B cell (primary cell): ENCODE results near the gene GGCX. TPM values are rescaled to one million over a fixed set of nuclear protein-coding genes. Genes with fewer than 3 reads are reported as not detected.

Experiments used
- ATAC-seq: fragments of 200-7000 bp; cut with Tn5 transposase; one replicate; pipeline ENCODE4 v1.10.0; 2021; ENCODE audit warnings: low read depth, mild to moderate bottlenecking, moderate number of reproducible peaks, moderate library complexity
- CTCF ChIA-PET: fragments of 350-600 bp; sonication (Branson Sonifier 250); formaldehyde crosslinking; loops from one replicate; lab custom pipeline; 2021; ENCODE audit warnings: antibody characterized with exemption, inconsistent platforms; lab: Charles Lee
- POLR2A ChIA-PET: fragments of 350-600 bp; sonication (Branson Sonifier 250); formaldehyde crosslinking; loops from one replicate; lab custom pipeline; 2021; ENCODE audit warnings: antibody characterized with exemption; lab: Charles Lee
- DNase-seq: peaks from one replicate; pipeline ENCODE4 v3.0.0; 2013
- H2AFZ ChIP-seq: 2 replicates; pipeline ENCODE4 v1.6.1; 2012; ENCODE audit warnings: mild to moderate bottlenecking, low read depth, low read length; ENCODE audit not compliant: insufficient read depth, poor library complexity, severe bottlenecking
- H3K27ac ChIP-seq, 2 donors: 1 replicate in 1 of 2; 2 replicates in 1 of 2; pipeline ENCODE4 v1.5.1; 2012 to 2013; ENCODE audit warnings: low read length in 2 of 2, mild to moderate bottlenecking in 2 of 2, moderate library complexity in 1 of 2
- H3K27me3 ChIP-seq, 4 experiments: fragments of 200-600 bp in 1 of 4; sonication (generic) in 1 of 4; replicated peaks in 1 of 4; 1 replicate in 2 of 4; 2 replicates in 2 of 4; pipeline versions ENCODE4 v1.6.1 to v1.7.0; 2013 to 2016; ENCODE audit warnings: low read length in 3 of 4, mild to moderate bottlenecking in 2 of 4, mixed read lengths in 1 of 4, moderate library complexity in 1 of 4; ENCODE audit not compliant: insufficient read depth in 4 of 4, control insufficient read depth in 3 of 4; ENCODE audit errors: control extremely low read depth in 1 of 4
- H3K36me3 ChIP-seq, 2 experiments: replicated peaks in 1 of 2; 1 replicate in 1 of 2; 2 replicates in 1 of 2; pipeline versions ENCODE4 v1.6.1 to v1.7.1; 2013; ENCODE audit warnings: low read length in 1 of 2; ENCODE audit not compliant: insufficient read depth in 2 of 2, control insufficient read depth in 1 of 2; ENCODE audit errors: control extremely low read depth in 1 of 2, extremely low read depth in 1 of 2
- H3K4me1 ChIP-seq, 2 donors: fragments of 200-600 bp in 1 of 2; sonication (generic) in 1 of 2; 1 replicate in 1 of 2; 2 replicates in 1 of 2; pipeline versions ENCODE4 v1.5.1 to v1.6.1; 2013 to 2017; ENCODE audit warnings: low read length in 2 of 2; ENCODE audit not compliant: control insufficient read depth in 2 of 2, insufficient read depth in 2 of 2
- H3K4me2 ChIP-seq: replicated peaks from 2 replicates; pipeline ENCODE3; 2012; ENCODE audit warnings: mild to moderate bottlenecking, low read depth, low read length; ENCODE audit not compliant: poor library complexity, severe bottlenecking
- H3K4me3 ChIP-seq, 5 experiments: fragments of 200-600 bp in 1 of 5; sonication (generic) in 1 of 5; 1 replicate in 3 of 5; 2 replicates in 2 of 5; pipeline versions ENCODE4 v1.5.1 to v1.7.0; 2011 to 2016; ENCODE audit warnings: low read length in 4 of 5, mild to moderate bottlenecking in 4 of 5, low read depth in 2 of 5, control low read depth in 1 of 5, moderate library complexity in 1 of 5; ENCODE audit not compliant: insufficient read depth in 1 of 5; ENCODE audit errors: control extremely low read depth in 1 of 5, extremely low read depth in 1 of 5
- H3K79me2 ChIP-seq: fragments of 200-600 bp; sonication (generic); one replicate; pipeline ENCODE4 v1.6.0; 2016; ENCODE audit warnings: low read length; ENCODE audit not compliant: control insufficient read depth, insufficient read depth
- H3K9ac ChIP-seq: fragments of 200-600 bp; sonication (generic); 2 replicates; pipeline ENCODE4 v1.6.1; 2017; ENCODE audit warnings: mild to moderate bottlenecking, low read length, moderate library complexity
- H3K9me3 ChIP-seq, 3 donors: one replicate each; pipeline versions ENCODE4 v1.6.1 to v1.7.1; 2013; ENCODE audit warnings: low read length in 2 of 3; ENCODE audit not compliant: control insufficient read depth in 2 of 3, insufficient read depth in 1 of 3; ENCODE audit errors: control extremely low read depth in 1 of 3
- H4K20me1 ChIP-seq: 2 replicates; pipeline ENCODE4 v1.6.0; 2012; ENCODE audit warnings: mild to moderate bottlenecking, low read length; ENCODE audit not compliant: insufficient read depth, control insufficient read depth, poor library complexity, severe bottlenecking
- H3K27ac Mint-ChIP-seq: one replicate; pipeline ENCODE4 v1.8.0; 2021; ENCODE audit warnings: mixed read lengths
- H3K27me3 Mint-ChIP-seq: one replicate; pipeline ENCODE4 v1.8.0; 2021; ENCODE audit warnings: mixed read lengths
- H3K4me1 Mint-ChIP-seq: one replicate; pipeline ENCODE4 v1.8.0; 2021; ENCODE audit warnings: mixed read lengths
- H3K4me3 Mint-ChIP-seq: one replicate; pipeline ENCODE4 v1.8.0; 2021; ENCODE audit warnings: mixed read lengths
- H3K9me3 Mint-ChIP-seq: one replicate; pipeline ENCODE4 v1.8.0; 2022; ENCODE audit warnings: mixed read lengths; ENCODE audit not compliant: insufficient read depth
- CTCF ChIP-seq: fragments of 200-600 bp; IDR thresholded peaks from one replicate; pipeline ENCODE4 v1.8.0; 2022; ENCODE audit warnings: antibody characterized with exemption, mild to moderate bottlenecking
- EZH2 ChIP-seq: IDR thresholded peaks from 2 replicates; pipeline ENCODE4 v1.6.1; 2012; ENCODE audit warnings: borderline replicate concordance, low read depth, mild to moderate bottlenecking, moderate library complexity, low read length; ENCODE audit not compliant: insufficient read depth, poor library complexity, severe bottlenecking
- WGBS: methylation state at CpG from one replicate; pipeline ENCODE4 v1.1.5; 2013; ENCODE audit warnings: missing lambda C conversion rate; ENCODE audit not compliant: insufficient coverage; 5-methylcytosine and 5-hydroxymethylcytosine counted together
- intact Hi-C: fragments of 100-400 bp; cut with micrococcal nuclease; formaldehyde crosslinking; loops from one replicate; pipeline ENCODE4 v1.10.0; 2022
- polyA plus RNA-seq: library from polyadenylated mRNA; depleted of rRNA; stranded (reverse); fragments of >200 nt; gene quantifications from 2 replicates; pipeline ENCODE4 v1.2.3, GENCODE V29; 2012
- total RNA-seq, 2 donors: library from RNA; stranded (reverse); fragments of 120-200 nt in 1 of 2; gene quantifications; 1 replicate in 1 of 2; 2 replicates in 1 of 2; pipeline versions ENCODE4 v1.2.3 to v1.2.4, GENCODE V29; 2013 to 2022

The GGCX gene
- total and polyA plus RNA-seq, 2 donors (not counting 1 experiment from before 2014, with no cell fraction given) = 23.5 to 36.8 TPM

- Mint-ChIP-seq H3K27ac (no peak overlapping the region), H3K9me3 (no peaks in the 10 kb centered on the region), H3K4me3 (no peak overlapping the region), H3K4me1 (peaks cover 16% of the 10 kb centered on the region), H3K27me3 (peaks cover 6% of the 10 kb centered on the region)
- Histone ChIP-seq H3K36me3 (no peaks in the 10 kb centered on the region), H3K79me2 (peaks cover 8% of the 10 kb centered on the region), H3K9ac (no peak overlapping the region), H4K20me1 (no peaks in the 10 kb centered on the region), H3K4me1 (peaks cover 13 to 16% of the 10 kb centered on the region in 2 donors), H3K4me2 (no peak overlapping the region), H3K9me3 (no peaks in the 10 kb centered on the region), H2AFZ (no peak overlapping the region), H3K27ac (no peak overlapping the region), H3K27me3 (peaks cover 0 to 3% (median 0%) of the 10 kb centered on the region in 4 experiments), H3K4me3 (no peak overlapping the region)
- ChIA-PET POLR2A (no interaction called here), CTCF (no interaction called here)
- 89% methylated on average over 2 of the region's 4 CpGs for WGBS
- DNase-seq (no peak), ATAC-seq (no peak)
- no peak for TF ChIP-seq CTCF
- no peak for TF ChIP-seq EZH2
- intact Hi-C loops = no loop called here
Measured at GRCh38 chr2:85566265-85566664, 5.0 kb upstream of the GGCX start.

DNA sequence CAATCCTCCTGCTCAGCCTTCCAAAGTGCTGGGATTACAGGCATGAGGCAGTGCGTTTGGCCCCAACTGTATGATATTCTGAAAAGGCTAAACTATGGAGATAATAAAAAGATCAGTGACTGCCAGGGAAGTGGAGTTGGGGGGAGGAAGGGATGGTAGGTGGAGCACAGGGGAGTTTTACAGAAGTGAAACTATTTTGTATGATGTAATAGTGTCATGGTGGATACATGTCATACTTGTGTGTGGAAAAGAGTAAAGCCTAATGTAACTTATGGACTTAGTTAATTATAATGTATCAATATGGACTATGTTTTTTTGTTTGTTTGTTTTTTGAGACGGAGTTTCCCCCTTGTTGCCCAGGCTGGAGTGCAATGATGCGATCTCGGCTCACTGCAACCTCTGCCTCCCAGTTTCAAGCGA, 2.9 kb upstream of the GGCX start:
- Mint-ChIP-seq H3K4me1 (peaks cover 30% of the 10 kb centered on the region), H3K27ac (peak overlapping the region; percentile 33), H3K27me3 (no peaks in the 10 kb centered on the region), H3K9me3 (no peaks in the 10 kb centered on the region), H3K4me3 (peak overlapping the region; percentile 20)
- ATAC-seq (peak; percentile 16), DNase-seq (peak; percentile 75)
- CTCF ChIA-PET = interaction anchor here (1.5 kb wide), 1 partner anchor 37 kb away, joined by 3 read pairs; no protein-coding TSS in a partner anchor
- H3K36me3 ChIP-seq = peaks cover 0 to under 1% of the 10 kb centered on the region in 2 experiments
- TF ChIP-seq EZH2 (no peak), CTCF (no peak)
- peaks cover 28% of the 10 kb centered on the region for H3K79me2 ChIP-seq
- POLR2A ChIA-PET = interaction anchor here (1.0 kb wide), 1 partner anchor 39 kb away, joined by 4 read pairs; the partner anchor contains the start of gene TMEM150A
- peaks cover 20 to 28% of the 10 kb centered on the region in 2 donors for H3K4me1 ChIP-seq
- H3K27me3 ChIP-seq = no peaks in the 10 kb centered on the region
- H2AFZ ChIP-seq = no peak overlapping the region
- no peaks in the 10 kb centered on the region for H3K9me3 ChIP-seq
- intact Hi-C loops = no loop called here
- no peak overlapping the region for H3K9ac ChIP-seq
- H3K4me2 ChIP-seq = peak overlapping the region; percentile 41
- H4K20me1 ChIP-seq = no peaks in the 10 kb centered on the region
- 91% methylated on average over 1 of the region's 5 CpGs for WGBS
- no peak overlapping the region for H3K4me3 ChIP-seq
- no peak overlapping the region for H3K27ac ChIP-seq
